ENCODE measurements around the gene EPHB6. TPM values are rescaled to one million over a fixed set of nuclear protein-coding genes. Genes with fewer than 3 reads are reported as not detected.

Gene EPHB6
- total and polyA plus RNA-seq, 4 donors, result 15.6 to 54.6 (median 33.9) TPM

DNA sequence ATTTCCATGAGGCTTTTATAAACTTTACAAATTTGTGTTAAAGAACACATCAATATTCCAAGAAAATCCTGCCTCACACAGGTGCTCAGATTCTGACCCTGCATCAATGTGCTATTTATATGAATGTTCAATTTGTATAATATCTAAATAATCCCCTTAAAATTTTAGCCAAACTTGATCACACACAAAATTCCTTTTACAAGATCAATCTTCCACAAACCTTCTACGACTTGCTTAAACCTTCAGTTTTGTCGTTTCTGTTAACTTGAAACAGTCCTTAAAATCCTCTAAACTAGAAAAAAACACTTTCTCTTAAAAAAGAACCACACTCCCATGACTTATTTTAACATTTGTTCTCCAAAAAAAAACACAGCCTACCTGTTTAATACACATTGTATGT is 50.9 kb downstream of the EPHB6 start:
- WGBS (ENCODE audit: insufficient coverage), result 89% methylated on average over 2 of the region's 2 CpGs
- DNase-seq (ENCODE audit: low read depth in 4 of 6, low spot score in 6 of 6), result no peak

DNA sequence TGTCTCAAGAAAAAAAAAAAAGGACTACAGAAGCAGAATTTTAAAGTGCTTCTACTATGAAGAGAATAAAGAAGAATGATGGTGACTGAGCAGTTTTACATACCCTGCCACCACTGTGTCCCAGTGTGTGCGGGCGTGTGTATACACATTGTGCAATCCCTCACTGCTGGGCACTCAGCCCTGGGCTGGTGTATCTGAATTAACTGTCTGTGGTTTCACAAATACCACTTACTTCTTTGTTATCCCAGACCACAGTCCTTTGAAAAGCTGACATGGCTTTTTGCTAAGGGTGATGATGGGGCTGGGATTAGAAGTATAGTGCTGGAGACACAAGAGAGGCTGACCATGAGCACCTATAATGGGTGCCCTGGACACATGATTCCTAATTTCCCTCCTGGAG is 51.8 kb downstream of the EPHB6 start:
- no peaks in the 10 kb centered on the region for H3K4me1 ChIP-seq (ENCODE audit: control insufficient read depth, insufficient read depth, low read length)
- peaks cover 1% of the 10 kb centered on the region for H3K9me3 ChIP-seq (ENCODE audit: control insufficient read depth, insufficient read depth, low read length)
- no peak for DNase-seq (ENCODE audit: low read depth in 4 of 6, low spot score in 6 of 6)
- no peaks in the 10 kb centered on the region for H3K36me3 ChIP-seq (ENCODE audit: control insufficient read depth, insufficient read depth, low read length)
- no peak overlapping the region for H3K27ac ChIP-seq (ENCODE audit: low read depth, low read length)
- no peak overlapping the region for H3K4me3 ChIP-seq (ENCODE audit: low read depth, low read length)
- no peaks in the 10 kb centered on the region for H3K27me3 ChIP-seq (ENCODE audit: control insufficient read depth, insufficient read depth, low read length)
- no CpG with 5 or more reads among the region's 2 CpGs for WGBS (ENCODE audit: insufficient coverage)

More for the DNA sequence above, 50.9 kb downstream of the EPHB6 start:
- H3K36me3 ChIP-seq (ENCODE audit: control insufficient read depth, insufficient read depth, low read length), result no peaks in the 10 kb centered on the region
- peaks cover 1% of the 10 kb centered on the region for H3K9me3 ChIP-seq (ENCODE audit: control insufficient read depth, insufficient read depth, low read length)
- H3K27me3 ChIP-seq (ENCODE audit: control insufficient read depth, insufficient read depth, low read length), result no peaks in the 10 kb centered on the region
- H3K27ac ChIP-seq (ENCODE audit: low read depth, low read length), result no peak overlapping the region
- H3K4me3 ChIP-seq (ENCODE audit: low read depth, low read length), result no peak overlapping the region
- H3K4me1 ChIP-seq (ENCODE audit: control insufficient read depth, insufficient read depth, low read length), result no peaks in the 10 kb centered on the region

DNA sequence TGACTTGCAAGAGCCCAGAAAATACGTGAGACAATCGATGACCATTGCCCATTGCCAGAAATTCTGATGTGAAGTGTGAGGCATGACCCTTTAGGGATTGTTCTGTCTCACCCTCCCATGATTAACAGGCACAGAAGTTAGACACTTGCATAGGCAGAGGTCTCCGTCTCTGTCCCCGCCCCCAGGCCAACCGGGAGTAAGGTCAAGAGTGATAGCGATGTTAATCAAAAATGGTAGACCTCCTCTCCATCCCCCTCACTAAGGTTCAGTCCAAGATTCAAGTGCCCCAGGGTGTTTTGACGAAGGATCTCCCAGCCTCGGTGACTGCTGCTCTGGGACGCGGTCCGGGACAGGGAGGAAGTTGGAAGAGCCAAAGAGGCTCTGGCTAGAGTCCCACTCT is 53.4 kb downstream of the EPHB6 start:
- DNase-seq (ENCODE audit: low read depth in 4 of 6, low spot score in 6 of 6), result no peak
- Histone ChIP-seq H3K36me3 (ENCODE audit: control insufficient read depth, insufficient read depth, low read length) (no peaks in the 10 kb centered on the region), H3K27me3 (ENCODE audit: control insufficient read depth, insufficient read depth, low read length) (no peaks in the 10 kb centered on the region), H3K4me3 (ENCODE audit: low read depth, low read length) (no peak overlapping the region), H3K27ac (ENCODE audit: low read depth, low read length) (no peak overlapping the region), H3K9me3 (ENCODE audit: control insufficient read depth, insufficient read depth, low read length) (peaks cover 1% of the 10 kb centered on the region), H3K4me1 (ENCODE audit: control insufficient read depth, insufficient read depth, low read length) (no peaks in the 10 kb centered on the region)
- WGBS (ENCODE audit: insufficient coverage), result 98% methylated on average over 5 of the region's 11 CpGs

DNA sequence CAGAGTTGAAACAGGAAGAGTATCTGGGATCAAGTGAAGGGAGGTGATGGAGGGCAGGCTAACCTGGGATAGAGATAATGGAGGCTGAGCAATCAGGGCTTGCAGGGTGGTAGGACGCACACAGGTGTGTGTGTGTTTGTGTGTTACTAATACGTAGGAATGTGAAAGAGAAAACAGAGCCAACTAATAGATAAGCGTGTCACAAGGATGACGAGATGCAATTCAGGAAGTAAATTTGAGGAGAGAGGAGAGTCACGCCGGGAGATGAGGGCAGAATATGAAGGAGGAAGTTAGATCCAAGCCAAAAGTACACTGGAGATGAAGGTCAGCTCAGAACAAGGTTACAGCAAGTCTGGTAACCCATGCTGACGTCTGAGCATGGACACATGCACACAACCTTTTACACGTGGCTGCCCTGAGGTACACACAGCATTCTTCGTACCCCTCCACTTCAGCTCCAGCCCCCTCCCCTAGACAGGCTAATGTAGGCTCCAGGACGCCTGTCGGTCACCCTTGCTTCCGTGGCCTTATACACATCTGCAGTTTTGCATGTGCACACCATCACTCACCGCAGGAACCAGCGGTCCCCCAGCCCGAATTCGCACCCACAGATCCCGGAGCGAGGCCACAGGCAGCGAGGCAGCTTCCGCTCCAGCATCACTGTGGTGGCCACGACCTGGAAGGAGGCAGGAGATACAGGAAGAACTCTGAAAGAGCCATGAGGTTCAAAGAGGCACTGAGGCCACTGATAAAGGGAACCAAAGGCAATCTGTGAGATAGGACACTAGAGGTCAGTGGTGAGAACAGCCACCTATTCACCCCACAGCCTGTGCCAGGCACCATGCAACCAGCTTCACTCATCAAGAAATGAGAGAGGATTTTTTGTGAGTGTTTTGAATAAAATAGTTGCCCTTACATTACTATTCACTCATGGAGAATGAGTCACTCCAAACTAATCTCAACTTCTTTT is 54.3 kb downstream of the EPHB6 start:
- WGBS (ENCODE audit: insufficient coverage), result 86% methylated on average over 21 of the region's 21 CpGs
- no peaks in the 10 kb centered on the region for H3K4me1 ChIP-seq (ENCODE audit: control insufficient read depth, insufficient read depth, low read length)
- H3K27ac ChIP-seq (ENCODE audit: low read depth, low read length), result no peak overlapping the region
- H3K27me3 ChIP-seq (ENCODE audit: control insufficient read depth, insufficient read depth, low read length), result no peaks in the 10 kb centered on the region
- no peak overlapping the region for H3K4me3 ChIP-seq (ENCODE audit: low read depth, low read length)
- H3K36me3 ChIP-seq (ENCODE audit: control insufficient read depth, insufficient read depth, low read length), result no peaks in the 10 kb centered on the region
- peaks cover under 1% of the 10 kb centered on the region for H3K9me3 ChIP-seq (ENCODE audit: control insufficient read depth, insufficient read depth, low read length)
- DNase-seq (ENCODE audit: low read depth in 4 of 6, low spot score in 6 of 6), result no peak

DNA sequence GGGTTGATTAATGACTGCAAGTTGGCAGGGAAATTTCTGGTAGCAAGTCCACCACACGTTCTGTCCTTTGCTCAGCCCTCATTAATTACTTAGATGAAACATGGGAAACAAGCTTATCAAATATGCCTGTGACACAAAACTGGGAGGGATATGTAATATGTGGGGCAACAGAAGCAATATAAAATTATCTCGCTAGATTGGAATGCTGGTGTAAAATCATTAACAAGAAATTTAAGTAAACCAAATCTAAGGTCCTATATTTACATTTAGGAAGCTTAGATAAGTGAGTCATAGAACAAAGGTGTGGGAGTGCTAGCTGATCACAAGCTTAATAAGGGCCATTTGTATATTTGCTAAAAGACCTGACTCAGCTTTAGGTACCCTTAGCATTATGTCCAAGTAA is 55.2 kb downstream of the EPHB6 start:
- Histone ChIP-seq H3K27me3 (ENCODE audit: control insufficient read depth, insufficient read depth, low read length) (no peaks in the 10 kb centered on the region), H3K36me3 (ENCODE audit: control insufficient read depth, insufficient read depth, low read length) (no peaks in the 10 kb centered on the region), H3K4me1 (ENCODE audit: control insufficient read depth, insufficient read depth, low read length) (no peaks in the 10 kb centered on the region), H3K9me3 (ENCODE audit: control insufficient read depth, insufficient read depth, low read length) (no peaks in the 10 kb centered on the region), H3K27ac (ENCODE audit: low read depth, low read length) (no peak overlapping the region), H3K4me3 (ENCODE audit: low read depth, low read length) (no peak overlapping the region)
- DNase-seq (ENCODE audit: low read depth in 4 of 6, low spot score in 6 of 6), result peak in 1 of 6 donors; percentile 14
- WGBS (ENCODE audit: insufficient coverage), result no CpG with 5 or more reads among the region's 2 CpGs

DNA sequence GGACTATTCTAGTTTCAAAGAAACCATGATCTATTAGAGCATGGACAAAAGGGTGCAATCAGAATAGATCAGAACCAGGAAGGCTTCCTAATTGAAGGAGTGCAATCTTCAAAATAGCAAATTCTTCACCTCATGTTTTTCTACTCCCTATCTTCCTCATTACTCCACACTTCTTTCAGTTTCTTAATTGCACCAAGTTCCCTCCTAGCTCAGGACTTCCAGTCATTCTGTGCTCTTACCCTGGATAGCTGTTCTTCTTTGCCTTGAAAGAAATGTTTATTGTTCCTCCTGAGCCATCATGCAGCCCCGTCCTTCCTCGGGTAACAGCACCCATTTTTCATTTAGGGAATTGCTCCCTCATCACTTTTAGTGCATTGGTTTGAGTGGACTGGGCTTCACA is 55.6 kb downstream of the EPHB6 start:
- Histone ChIP-seq H3K27me3 (ENCODE audit: control insufficient read depth, insufficient read depth, low read length) (no peaks in the 10 kb centered on the region), H3K27ac (ENCODE audit: low read depth, low read length) (no peak overlapping the region), H3K4me3 (ENCODE audit: low read depth, low read length) (no peak overlapping the region), H3K4me1 (ENCODE audit: control insufficient read depth, insufficient read depth, low read length) (no peaks in the 10 kb centered on the region), H3K9me3 (ENCODE audit: control insufficient read depth, insufficient read depth, low read length) (no peaks in the 10 kb centered on the region), H3K36me3 (ENCODE audit: control insufficient read depth, insufficient read depth, low read length) (no peaks in the 10 kb centered on the region)
- no peak for DNase-seq (ENCODE audit: low read depth in 4 of 6, low spot score in 6 of 6)
- 75% methylated on average over 2 of the region's 2 CpGs for WGBS (ENCODE audit: insufficient coverage)

DNA sequence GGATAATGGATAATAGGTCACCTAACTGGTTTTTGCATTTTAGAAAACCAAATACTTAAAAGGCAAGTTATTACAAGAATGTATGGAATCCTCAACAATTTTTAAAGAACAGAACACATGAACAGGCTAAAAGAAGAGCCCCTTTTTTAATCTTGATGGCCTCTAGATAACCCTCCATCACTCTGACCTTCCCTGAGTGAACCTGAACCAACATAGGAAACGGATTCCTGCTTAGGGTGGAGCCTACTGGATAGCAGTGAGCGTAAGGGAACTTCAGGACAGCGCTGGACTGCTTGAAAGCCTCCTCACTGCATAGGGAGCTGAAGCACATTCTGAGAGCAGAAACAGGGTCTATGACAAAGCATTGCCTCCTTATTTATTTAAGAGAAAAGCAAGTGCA is 58.2 kb downstream of the EPHB6 start:
- 81% methylated on average over 3 of the region's 3 CpGs for WGBS (ENCODE audit: insufficient coverage)
- no peak for DNase-seq (ENCODE audit: low read depth in 4 of 6, low spot score in 6 of 6)
- H3K9me3 ChIP-seq (ENCODE audit: control insufficient read depth, insufficient read depth, low read length), result no peaks in the 10 kb centered on the region
- H3K4me3 ChIP-seq (ENCODE audit: low read depth, low read length), result no peak overlapping the region
- H3K27me3 ChIP-seq (ENCODE audit: control insufficient read depth, insufficient read depth, low read length), result no peaks in the 10 kb centered on the region
- no peak overlapping the region for H3K27ac ChIP-seq (ENCODE audit: low read depth, low read length)
- H3K36me3 ChIP-seq (ENCODE audit: control insufficient read depth, insufficient read depth, low read length), result no peaks in the 10 kb centered on the region
- no peaks in the 10 kb centered on the region for H3K4me1 ChIP-seq (ENCODE audit: control insufficient read depth, insufficient read depth, low read length)

DNA sequence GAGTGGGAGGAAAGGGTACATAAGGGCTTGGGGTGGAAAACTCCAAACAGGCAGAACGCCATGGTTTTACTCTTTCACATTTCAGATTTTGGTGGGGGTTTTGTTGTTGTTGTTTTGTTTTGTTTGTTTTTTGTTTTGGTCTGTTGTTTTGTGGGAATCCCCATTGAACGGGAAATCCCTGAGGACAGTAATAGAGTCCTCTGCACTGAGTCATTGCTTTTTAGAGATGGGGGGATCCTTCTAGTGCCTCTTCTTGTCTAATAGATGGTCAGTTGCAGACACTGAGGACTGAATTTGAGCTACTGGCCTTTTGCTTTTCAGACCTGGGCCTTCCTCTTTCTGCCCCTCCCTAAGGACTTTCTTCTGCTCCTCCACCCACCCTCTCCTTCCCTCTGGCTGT is 58.7 kb downstream of the EPHB6 start:
- no peaks in the 10 kb centered on the region for H3K9me3 ChIP-seq (ENCODE audit: control insufficient read depth, insufficient read depth, low read length)
- H3K27ac ChIP-seq (ENCODE audit: low read depth, low read length), result no peak overlapping the region
- WGBS (ENCODE audit: insufficient coverage), result 81% methylated on average over 2 of the region's 2 CpGs
- no peaks in the 10 kb centered on the region for H3K27me3 ChIP-seq (ENCODE audit: control insufficient read depth, insufficient read depth, low read length)
- no peaks in the 10 kb centered on the region for H3K36me3 ChIP-seq (ENCODE audit: control insufficient read depth, insufficient read depth, low read length)
- no peak for DNase-seq (ENCODE audit: low read depth in 4 of 6, low spot score in 6 of 6)
- H3K4me3 ChIP-seq (ENCODE audit: low read depth, low read length), result no peak overlapping the region
- no peaks in the 10 kb centered on the region for H3K4me1 ChIP-seq (ENCODE audit: control insufficient read depth, insufficient read depth, low read length)

DNA sequence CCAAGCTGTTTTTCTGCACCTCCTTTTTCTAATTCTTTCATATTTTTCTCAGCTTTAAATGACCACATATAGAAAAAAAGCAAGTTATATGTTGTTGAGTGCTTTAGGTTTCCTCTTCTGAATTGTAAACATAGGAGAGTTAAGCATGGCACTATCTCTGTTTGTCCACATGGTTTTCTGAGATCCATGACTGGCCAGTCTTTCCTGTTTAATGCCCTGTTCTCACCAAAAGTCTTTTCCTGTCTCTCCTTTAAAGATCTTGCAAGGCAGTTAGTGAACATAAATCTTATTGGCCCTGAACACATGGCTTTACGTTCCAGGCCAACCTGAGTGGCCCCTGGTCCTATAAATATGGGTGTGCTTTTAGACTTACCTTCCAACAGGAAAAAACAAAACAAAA is 59.2 kb downstream of the EPHB6 start:
- Histone ChIP-seq H3K36me3 (ENCODE audit: control insufficient read depth, insufficient read depth, low read length) (no peaks in the 10 kb centered on the region), H3K4me1 (ENCODE audit: control insufficient read depth, insufficient read depth, low read length) (no peaks in the 10 kb centered on the region), H3K4me3 (ENCODE audit: low read depth, low read length) (no peak overlapping the region), H3K27ac (ENCODE audit: low read depth, low read length) (no peak overlapping the region), H3K27me3 (ENCODE audit: control insufficient read depth, insufficient read depth, low read length) (no peaks in the 10 kb centered on the region), H3K9me3 (ENCODE audit: control insufficient read depth, insufficient read depth, low read length) (no peaks in the 10 kb centered on the region)
- no peak for DNase-seq (ENCODE audit: low read depth in 4 of 6, low spot score in 6 of 6)
- no CpG with 5 or more reads among the region's 1 CpG for WGBS (ENCODE audit: insufficient coverage)

DNA sequence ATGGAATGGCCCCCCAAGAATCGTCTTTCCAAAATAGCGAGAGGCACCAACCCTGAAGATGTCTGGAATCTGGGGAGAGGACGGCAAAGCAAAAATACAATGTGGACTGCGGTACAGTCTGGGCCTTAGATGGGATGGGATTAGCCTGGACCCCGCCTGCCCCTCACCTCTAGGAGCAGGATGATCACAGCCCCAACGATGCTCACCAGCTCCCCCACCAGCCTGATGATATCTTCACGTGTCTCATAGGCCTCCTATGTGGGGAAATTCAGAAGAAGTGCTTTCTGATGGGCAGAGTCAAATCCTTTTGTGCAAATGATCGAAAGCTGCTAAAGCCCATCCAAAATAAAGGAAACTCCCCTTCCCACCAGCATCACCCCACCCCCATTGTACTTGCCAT is 60.4 kb downstream of the EPHB6 start:
- Histone ChIP-seq H3K27ac (ENCODE audit: low read depth, low read length) (no peak overlapping the region), H3K27me3 (ENCODE audit: control insufficient read depth, insufficient read depth, low read length) (no peaks in the 10 kb centered on the region), H3K4me3 (ENCODE audit: low read depth, low read length) (no peak overlapping the region), H3K4me1 (ENCODE audit: control insufficient read depth, insufficient read depth, low read length) (no peaks in the 10 kb centered on the region), H3K36me3 (ENCODE audit: control insufficient read depth, insufficient read depth, low read length) (no peaks in the 10 kb centered on the region), H3K9me3 (ENCODE audit: control insufficient read depth, insufficient read depth, low read length) (no peaks in the 10 kb centered on the region)
- WGBS (ENCODE audit: insufficient coverage), result 100% methylated on average over 5 of the region's 8 CpGs
- DNase-seq (ENCODE audit: low read depth in 4 of 6, low spot score in 6 of 6), result no peak
